PC-3 (cell line): ENCODE results near the gene POLR1E. TPM values are rescaled to one million over a fixed set of nuclear protein-coding genes. Genes with fewer than 3 reads are reported as not detected.

Experiments used
- ATAC-seq: fragments of 200-7000 bp; cut with Tn5 transposase; 2 replicates; pipeline ENCODE4 v1.9.1; 2020; ENCODE audit warnings: mild to moderate bottlenecking, moderate library complexity
- BruUV-seq: library from RNA; stranded (reverse); fragments of 400-500 nt; replicated peaks from 2 replicates; lab custom pipeline; 2021; lab: Mats Ljungman, UMichigan
- CTCF ChIA-PET: fragments of 300-600 bp; sonication (Branson Sonifier 250); formaldehyde crosslinking; loops from one replicate; lab custom pipeline; 2022; ENCODE audit warnings: antibody characterized with exemption; lab: Charles Lee
- POLR2A ChIA-PET: fragments of 300-600 bp; sonication (Branson Sonifier 250); formaldehyde crosslinking; loops from one replicate; lab custom pipeline; 2022; ENCODE audit warnings: antibody characterized with exemption; ENCODE audit not compliant: unreplicated experiment; lab: Charles Lee
- DNase-seq: peaks from one replicate; pipeline ENCODE4 v3.0.0-alpha.2; 2015
- H2AFZ ChIP-seq: fragments of 300-600 bp; sonication (generic); 2 replicates; pipeline ENCODE4 v1.6.0; 2016; ENCODE audit warnings: antibody characterized with exemption, low read length
- H3F3A ChIP-seq: fragments of 300-600 bp; sonication (generic); one replicate; pipeline ENCODE4 v1.6.0; 2017; ENCODE audit warnings: antibody characterized with exemption, low read length, control low read depth, mild to moderate bottlenecking; ENCODE audit not compliant: unreplicated experiment
- H3K27ac ChIP-seq: fragments of 300-600 bp; sonication (generic); 2 replicates; pipeline ENCODE4 v1.5.1; 2016; ENCODE audit warnings: mild to moderate bottlenecking, low read length
- H3K27me3 ChIP-seq: fragments of 300-600 bp; sonication (generic); 2 replicates; pipeline ENCODE4 v1.6.1; 2016; ENCODE audit warnings: low read length, mixed read lengths
- H3K36me3 ChIP-seq: fragments of 300-600 bp; sonication (generic); 2 replicates; pipeline ENCODE4 v1.6.1; 2016; ENCODE audit warnings: low read depth, mixed run types, low read length, mixed read lengths
- H3K4me1 ChIP-seq: fragments of 300-600 bp; sonication (generic); 2 replicates; pipeline ENCODE4 v1.5.1; 2016; ENCODE audit warnings: low read length; ENCODE audit not compliant: insufficient read depth
- H3K4me2 ChIP-seq: fragments of 300-600 bp; sonication (generic); 2 replicates; pipeline ENCODE4 v1.6.0; 2016; ENCODE audit warnings: low read length
- H3K4me3 ChIP-seq: fragments of 300-600 bp; sonication (generic); 2 replicates; pipeline ENCODE4 v1.5.1; 2016; ENCODE audit warnings: mild to moderate bottlenecking, low read length, mixed read lengths
- H3K79me2 ChIP-seq: fragments of 300-600 bp; sonication (generic); 2 replicates; pipeline ENCODE4 v1.6.1; 2017; ENCODE audit warnings: low read length, mixed read lengths
- H3K9ac ChIP-seq: fragments of 300-600 bp; sonication (generic); 2 replicates; pipeline ENCODE4 v1.6.0; 2016; ENCODE audit warnings: mild to moderate bottlenecking, low read length
- H3K9me2 ChIP-seq: fragments of 300-600 bp; sonication (generic); replicated peaks from 2 replicates; pipeline ENCODE4 v1.6.1; 2016; ENCODE audit warnings: mixed run types, low read length, mixed read lengths
- H3K9me3 ChIP-seq: fragments of 300-600 bp; sonication (generic); 2 replicates; pipeline ENCODE4 v1.6.1; 2016; ENCODE audit warnings: low read length, mixed read lengths
- H4K20me1 ChIP-seq: fragments of 300-600 bp; sonication (generic); 2 replicates; pipeline ENCODE4 v1.6.1; 2016; ENCODE audit warnings: low read length, mixed read lengths
- EZH2 ChIP-seq: fragments of 300-600 bp; sonication (generic); IDR thresholded peaks from one replicate; pipeline ENCODE4 v1.6.1; 2017; ENCODE audit warnings: antibody characterized with exemption, mild to moderate bottlenecking, low read length; ENCODE audit not compliant: unreplicated experiment
- EZH2phosphoT487 ChIP-seq: fragments of 300-600 bp; sonication (generic); IDR thresholded peaks from 2 replicates; pipeline ENCODE4 v1.6.1; 2018; ENCODE audit warnings: mild to moderate bottlenecking, antibody characterized with exemption, low read length, borderline replicate concordance
- intact Hi-C: fragments of 100-400 bp; cut with micrococcal nuclease; formaldehyde crosslinking; loops from 2 replicates; pipeline ENCODE4 v1.9.0; 2023
- total RNA-seq: library from RNA; depleted of rRNA; stranded (reverse); fragments of >200 nt; gene quantifications from 2 replicates; pipeline ENCODE4 v1.2.3, GENCODE V29; 2014
- TF ChIP-seq, protein P1 (sequence below): fragments of 300-600 bp; sonication (generic); conservative IDR thresholded peaks from 2 replicates; pipeline ENCODE4 v1.5.1; 2017; ENCODE audit warnings: antibody characterized with exemption, low read depth, mild to moderate bottlenecking, low read length

POLR1E gene
- total RNA-seq, 1 experiment from 2014 or later: 37.2 TPM

DNA sequence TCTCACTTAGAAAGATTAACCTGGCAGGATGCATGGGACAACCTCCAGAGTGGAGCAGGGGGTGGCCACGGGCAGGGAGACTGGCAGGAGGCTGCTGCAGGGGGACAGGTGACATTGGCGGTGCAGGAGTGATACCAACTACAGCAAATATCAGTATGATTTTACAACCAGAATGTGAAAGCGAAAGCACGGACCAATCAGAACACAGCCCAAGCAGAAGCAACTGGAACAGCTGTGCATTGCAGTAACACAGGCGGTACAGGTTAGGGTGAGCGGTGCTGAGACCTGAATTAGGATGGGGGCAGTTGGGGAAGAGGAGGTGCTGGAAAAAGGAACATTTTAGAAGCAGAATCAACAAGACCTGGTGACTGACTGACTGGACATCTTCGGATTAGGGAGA lies 29.3 kb downstream of the POLR1E start:
- Histone ChIP-seq H4K20me1 (no peaks in the 10 kb centered on the region), H3K36me3 (no peaks in the 10 kb centered on the region), H3K4me1 (no peaks in the 10 kb centered on the region), H3K79me2 (no peaks in the 10 kb centered on the region), H3K9me3 (no peaks in the 10 kb centered on the region), H3K9ac (no peak overlapping the region), H3K9me2 (no peaks in the 10 kb centered on the region), H3K4me3 (no peak overlapping the region), H3K27me3 (no peaks in the 10 kb centered on the region), H3K27ac (no peak overlapping the region), H2AFZ (no peak overlapping the region), H3F3A (no peaks in the 10 kb centered on the region), H3K4me2 (no peak overlapping the region)
- TF ChIP-seq, protein P1, sequence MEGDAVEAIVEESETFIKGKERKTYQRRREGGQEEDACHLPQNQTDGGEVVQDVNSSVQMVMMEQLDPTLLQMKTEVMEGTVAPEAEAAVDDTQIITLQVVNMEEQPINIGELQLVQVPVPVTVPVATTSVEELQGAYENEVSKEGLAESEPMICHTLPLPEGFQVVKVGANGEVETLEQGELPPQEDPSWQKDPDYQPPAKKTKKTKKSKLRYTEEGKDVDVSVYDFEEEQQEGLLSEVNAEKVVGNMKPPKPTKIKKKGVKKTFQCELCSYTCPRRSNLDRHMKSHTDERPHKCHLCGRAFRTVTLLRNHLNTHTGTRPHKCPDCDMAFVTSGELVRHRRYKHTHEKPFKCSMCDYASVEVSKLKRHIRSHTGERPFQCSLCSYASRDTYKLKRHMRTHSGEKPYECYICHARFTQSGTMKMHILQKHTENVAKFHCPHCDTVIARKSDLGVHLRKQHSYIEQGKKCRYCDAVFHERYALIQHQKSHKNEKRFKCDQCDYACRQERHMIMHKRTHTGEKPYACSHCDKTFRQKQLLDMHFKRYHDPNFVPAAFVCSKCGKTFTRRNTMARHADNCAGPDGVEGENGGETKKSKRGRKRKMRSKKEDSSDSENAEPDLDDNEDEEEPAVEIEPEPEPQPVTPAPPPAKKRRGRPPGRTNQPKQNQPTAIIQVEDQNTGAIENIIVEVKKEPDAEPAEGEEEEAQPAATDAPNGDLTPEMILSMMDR: no peak
- TF ChIP-seq EZH2phosphoT487 (no peak), EZH2 (no peak)
- intact Hi-C loops: no loop called here
- CTCF ChIA-PET: no interaction called here
- no peak for ATAC-seq
- BruUV-seq: no TSS peak
- POLR2A ChIA-PET: no interaction called here
- DNase-seq: no peak

DNA sequence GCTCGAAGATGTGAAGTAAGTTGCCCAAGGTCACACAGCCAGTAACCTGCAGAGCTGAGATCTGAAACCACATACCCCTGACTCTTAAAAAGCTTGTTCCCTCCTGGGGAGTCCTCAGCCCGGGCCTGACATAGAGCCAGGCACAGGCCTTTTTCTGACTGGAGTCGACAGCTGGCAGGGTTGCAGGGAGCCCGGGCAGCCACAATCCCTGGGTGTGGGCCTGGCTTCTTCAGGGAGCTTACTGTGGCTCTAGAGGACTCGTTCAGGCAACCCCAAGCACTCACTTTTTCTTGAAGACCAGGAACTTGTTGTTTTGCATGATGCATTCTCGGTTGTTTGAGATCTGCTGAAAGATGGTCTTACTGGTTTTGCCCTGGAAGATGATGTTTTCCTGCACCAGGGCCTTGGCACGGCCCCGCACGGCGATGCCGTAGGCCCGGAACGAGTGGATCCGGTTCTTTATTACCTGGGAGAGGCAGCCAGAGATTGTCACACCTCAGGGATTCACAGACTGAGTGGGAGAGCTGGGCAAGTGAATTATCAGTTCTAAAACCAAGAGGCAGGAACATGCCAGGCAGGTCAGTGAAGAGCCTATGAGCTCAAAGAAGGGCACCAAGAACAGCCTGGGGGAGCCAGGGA lies 30.0 kb downstream of the POLR1E start:
- H2AFZ ChIP-seq: no peak overlapping the region
- ChIA-PET CTCF (no interaction called here), POLR2A (no interaction called here)
- ATAC-seq (no peak), DNase-seq (no peak)
- H3K27me3 ChIP-seq: no peaks in the 10 kb centered on the region
- H3K4me3 ChIP-seq: no peak overlapping the region
- H3F3A ChIP-seq: no peaks in the 10 kb centered on the region
- H3K4me2 ChIP-seq: no peak overlapping the region
- H3K9ac ChIP-seq: no peak overlapping the region
- no peaks in the 10 kb centered on the region for H3K4me1 ChIP-seq
- no peaks in the 10 kb centered on the region for H3K9me2 ChIP-seq
- H3K36me3 ChIP-seq: no peaks in the 10 kb centered on the region
- H3K9me3 ChIP-seq: no peaks in the 10 kb centered on the region
- H3K27ac ChIP-seq: no peak overlapping the region
- H4K20me1 ChIP-seq: no peaks in the 10 kb centered on the region
- TF ChIP-seq, protein P1: no peak
- no peak for TF ChIP-seq EZH2
- TF ChIP-seq EZH2phosphoT487: no peak
- intact Hi-C loops: no loop called here
- BruUV-seq: no TSS peak
- no peaks in the 10 kb centered on the region for H3K79me2 ChIP-seq

DNA sequence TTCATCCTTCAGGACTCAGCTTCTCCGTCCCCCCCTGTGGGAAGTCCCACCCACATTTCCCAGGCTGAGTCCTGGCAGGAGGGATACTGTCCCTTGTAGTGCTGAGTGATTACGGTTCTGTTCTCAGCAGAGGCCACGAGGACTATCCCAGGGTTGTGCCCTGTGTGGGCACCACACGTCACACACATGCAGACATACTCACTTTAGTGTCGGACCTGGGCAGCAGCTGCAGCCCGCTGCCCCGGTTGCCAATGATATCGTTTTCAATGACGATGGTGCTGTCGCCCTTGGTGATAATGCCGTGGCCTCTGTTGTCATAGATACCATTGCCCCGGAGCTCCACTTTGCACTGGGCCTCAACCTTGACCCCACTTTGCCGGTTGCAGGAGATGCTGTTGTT lies 32.2 kb downstream of the POLR1E start:
- Histone ChIP-seq H3K9ac (no peak overlapping the region), H3K27ac (no peak overlapping the region), H3K4me3 (no peak overlapping the region), H3K9me3 (no peaks in the 10 kb centered on the region), H3K27me3 (no peaks in the 10 kb centered on the region), H3K36me3 (no peaks in the 10 kb centered on the region), H3K79me2 (no peaks in the 10 kb centered on the region), H3K4me1 (no peaks in the 10 kb centered on the region), H3K9me2 (no peaks in the 10 kb centered on the region), H2AFZ (no peak overlapping the region), H3K4me2 (no peak overlapping the region), H4K20me1 (no peaks in the 10 kb centered on the region), H3F3A (no peaks in the 10 kb centered on the region)
- ChIA-PET CTCF (no interaction called here), POLR2A (no interaction called here)
- no peak for ATAC-seq
- DNase-seq: no peak
- TF ChIP-seq, protein P1: no peak
- no peak for TF ChIP-seq EZH2phosphoT487
- TF ChIP-seq EZH2: no peak
- intact Hi-C loops: no loop called here
- no TSS peak for BruUV-seq
